K562 (cell line): Measurements from ENCODE around the gene SLC7A5. TPM values are rescaled to one million over a fixed set of nuclear protein-coding genes. Genes with fewer than 3 reads are reported as not detected.

ENCODE experiments used
- ATAC-seq: fragments of 200-7000 bp; cut with Tn5 transposase; 3 replicates; pipeline ENCODE4 v1.9.1; 2020; ENCODE audit warnings: moderate library complexity
- BruUV-seq: library from RNA; stranded (reverse); fragments of 400-500 nt; replicated peaks from 2 replicates; lab custom pipeline; 2021; lab: Mats Ljungman, UMichigan
- CTCF ChIA-PET: fragments of 300-600 bp; formaldehyde crosslinking; extraction: SDS; loops from one replicate; lab custom pipeline; 2021; ENCODE audit warnings: low intra/inter-chr PET ratio; lab: Yijun Ruan, JAX
- POLR2A ChIA-PET: fragments of 300-600, 350-650 bp; sonication (Branson Sonifier 250); formaldehyde crosslinking; extraction: SDS; loops from one replicate; lab custom pipeline; 2021; ENCODE audit warnings: antibody characterized with exemption, inconsistent platforms; lab: Yijun Ruan, JAX
- DNase-seq, 4 experiments: peaks; one replicate each; pipeline versions ENCODE4 v3.0.0 to v3.0.0-alpha.2; 2011 to 2018; ENCODE audit warnings: low spot score in 3 of 4, mixed read lengths in 3 of 4; ENCODE audit errors: extremely low read depth in 1 of 4
- FAIRE-seq: peaks from 2 replicates; lab custom pipeline; 2011; peaks lifted over from hg19 to GRCh38; lab: Jason Lieb, UNC
- H2AFZ ChIP-seq: 2 replicates; pipeline ENCODE4 v1.6.0; 2011; ENCODE audit warnings: low read depth, low read length, control low read depth, inconsistent platforms
- H3K27ac ChIP-seq: fragments of 200-600 bp; 3 replicates; pipeline ENCODE4 v1.8.0; 2011; ENCODE audit warnings: low read depth, mild to moderate bottlenecking, control low read depth, inconsistent platforms, low read length, moderate library complexity, mixed read lengths; ENCODE audit errors: extremely low read depth
- H3K27me3 ChIP-seq, 2 experiments: fragments of 300-600 bp in 1 of 2; 2 replicates in 1 of 2; 3 replicates in 1 of 2; pipeline versions ENCODE4 v1.6.0 to v1.8.0; 2011; ENCODE audit warnings: inconsistent platforms in 2 of 2, low read length in 2 of 2, mild to moderate bottlenecking in 1 of 2, mixed read lengths in 1 of 2, moderate library complexity in 1 of 2; ENCODE audit not compliant: control insufficient read depth in 2 of 2, insufficient read depth in 2 of 2
- H3K36me3 ChIP-seq: fragments of 300-600 bp; 3 replicates; pipeline ENCODE4 v1.8.0; 2011; ENCODE audit warnings: mild to moderate bottlenecking, low read length, inconsistent platforms; ENCODE audit not compliant: control insufficient read depth, insufficient read depth
- H3K4me1 ChIP-seq, 2 experiments: fragments of 200-600 bp in 1 of 2; replicated peaks in 1 of 2; 2 replicates in 1 of 2; 3 replicates in 1 of 2; pipeline versions ENCODE4 v1.5.1 to v1.8.0; 2011; ENCODE audit warnings: inconsistent platforms in 2 of 2, low read length in 2 of 2, mild to moderate bottlenecking in 1 of 2, mixed read lengths in 1 of 2, moderate library complexity in 1 of 2; ENCODE audit not compliant: control insufficient read depth in 2 of 2, insufficient read depth in 2 of 2
- H3K4me2 ChIP-seq: 2 replicates; pipeline ENCODE4 v1.6.1; 2011; ENCODE audit warnings: low read length, control low read depth, inconsistent platforms, mixed read lengths; ENCODE audit not compliant: insufficient read depth
- H3K4me3 ChIP-seq: fragments of 200-600 bp; sonication (generic), shearing (Covaris generic); 2 replicates; pipeline ENCODE4 v1.5.1; 2016; ENCODE audit warnings: control low read depth, inconsistent platforms
- H3K79me2 ChIP-seq: fragments of 200-600 bp; 3 replicates; pipeline ENCODE4 v1.8.0; 2011; ENCODE audit warnings: low read length, inconsistent platforms; ENCODE audit not compliant: control insufficient read depth, insufficient read depth
- H3K9ac ChIP-seq, 2 experiments: 2 replicates each; pipeline versions ENCODE4 v1.6.0 to v1.6.1; 2011; ENCODE audit warnings: low read depth in 2 of 2, low read length in 2 of 2, control low read depth in 1 of 2, inconsistent platforms in 1 of 2, mild to moderate bottlenecking in 1 of 2, mixed read lengths in 1 of 2; ENCODE audit not compliant: insufficient read depth in 1 of 2
- H3K9me1 ChIP-seq: one replicate; pipeline ENCODE4 v1.6.0; 2011; ENCODE audit warnings: inconsistent platforms, mild to moderate bottlenecking, low read length, moderate library complexity; ENCODE audit not compliant: control insufficient read depth, insufficient read depth
- H3K9me3 ChIP-seq: replicated peaks from 2 replicates; pipeline ENCODE4 v1.5.1; 2011; ENCODE audit warnings: low read depth, low read length, inconsistent platforms; ENCODE audit not compliant: control insufficient read depth, insufficient read depth
- H4K20me1 ChIP-seq: replicated peaks from 2 replicates; pipeline ENCODE4 v1.6.1; 2011; ENCODE audit warnings: low read length, inconsistent platforms, mixed read lengths; ENCODE audit not compliant: control insufficient read depth, insufficient read depth
- ARHGAP35 ChIP-seq: fragments of 450-650 bp; IDR thresholded peaks from 2 replicates; pipeline ENCODE4 v1.6.1; 2018; ENCODE audit not compliant: partially characterized antibody
- ARID2 ChIP-seq: fragments of 450-650 bp; IDR thresholded peaks from 2 replicates; pipeline ENCODE4 v1.6.1; 2017; ENCODE audit warnings: antibody characterized with exemption, mild to moderate bottlenecking
- CBFA2T3 ChIP-seq: fragments of 450-650 bp; IDR thresholded peaks from 2 replicates; pipeline ENCODE4 v1.6.1; 2017
- KDM1A ChIP-seq, 2 experiments: fragments of 450-650 bp; IDR thresholded peaks; 2 replicates each; pipeline ENCODE4 v1.6.1; 2016; ENCODE audit warnings: mild to moderate bottlenecking in 2 of 2
- LEF1 ChIP-seq: fragments of 450-650 bp; IDR thresholded peaks from 2 replicates; pipeline ENCODE4 v1.6.1; 2016; ENCODE audit warnings: mild to moderate bottlenecking
- NFRKB ChIP-seq: fragments of 450-650 bp; IDR thresholded peaks from 2 replicates; pipeline ENCODE4 v1.6.1; 2016; ENCODE audit warnings: low read depth
- PHF20 ChIP-seq: fragments of 450-650 bp; IDR thresholded peaks from 2 replicates; pipeline ENCODE4 v1.6.1; 2018; ENCODE audit not compliant: partially characterized antibody
- ZNF184 ChIP-seq: sonication (generic); formaldehyde crosslinking; IDR thresholded peaks from 2 replicates; pipeline ENCODE4 v1.5.0; 2020; ENCODE audit warnings: missing genetic modification reagents
- ZNF75A ChIP-seq: fragments of 450-650 bp; formaldehyde crosslinking; IDR thresholded peaks from 2 replicates; pipeline ENCODE4 v1.4.0; 2020; ENCODE audit warnings: mild to moderate bottlenecking
- ZNF79 ChIP-seq: fragments of 250-450 bp; sonication (Bioruptor Pico); IDR thresholded peaks from 2 replicates; pipeline ENCODE4 v1.4.0; 2020; ENCODE audit warnings: low read depth, mild to moderate bottlenecking, moderate library complexity
- WGBS: fragments of 100-300 bp; shearing (Covaris generic); methylation state at CpG from one replicate; pipeline ENCODE4 v1.1.6; 2016; ENCODE audit warnings: low coverage, mixed read lengths; ENCODE audit not compliant: insufficient coverage; ENCODE audit errors: missing lambda C conversion rate; 5-methylcytosine and 5-hydroxymethylcytosine counted together
- in situ Hi-C: fragments of 300-500 bp; cut with MboI; formaldehyde crosslinking; loops from 4 replicates; pipeline ENCODE4 v1.15.0; 2018; ENCODE audit warnings: inconsistent platforms, mixed read lengths
- intact Hi-C: fragments of 100-400 bp; cut with micrococcal nuclease; formaldehyde crosslinking; loops from 2 replicates; pipeline ENCODE4 v1.14.2; 2022
- polyA plus RNA-seq, 8 experiments: library from polyadenylated mRNA; depleted of rRNA in 4 of 8; stranded (reverse) in 5 of 8; unstranded in 3 of 8; fragments of >200 nt; fragmentation: Nextera tagmentation in 2 of 8; fragmentation: Illumina TruSeq in 1 of 8; extraction: Ambion mirVana in 2 of 8; extraction: Trizol in 1 of 8; gene quantifications; 2 replicates each; pipeline versions ENCODE4 v1.2.1 to v1.2.3, GENCODE V29; 2011 to 2014; ENCODE audit warnings: inconsistent platforms in 1 of 8, missing spikeins in 1 of 8
- total RNA-seq, 7 experiments: library from RNA; depleted of rRNA in 6 of 7; stranded (reverse); fragments of >200 nt in 6 of 7; fragmentation: Illumina TruSeq in 2 of 7; extraction: Trizol in 2 of 7; gene quantifications; 2 replicates each; pipeline versions ENCODE4 v1.2.1 to v1.2.3, GENCODE V29; 2011 to 2021; ENCODE audit warnings: low replicate concordance in 1 of 7
- TF ChIP-seq, protein P1 (sequence below): sonication (generic); formaldehyde crosslinking; IDR thresholded peaks from 2 replicates; pipeline ENCODE4 v1.9.0; 2022; ENCODE audit warnings: mild to moderate bottlenecking, missing genetic modification reagents

SLC7A5 gene
- total and polyA plus RNA-seq, 9 of the 15 experiments (the other 6 are each of a cell fraction or from before 2014, with no cell fraction given): 1.9 to 220 (median 18.6) TPM

- intact Hi-C loops: no loop called here
- in situ Hi-C loops: no loop called here
- H3K27me3 ChIP-seq: peaks cover 0 to 30% of the 10 kb centered on the region in 2 experiments; a peak in 3 of 5 replicates
- POLR2A ChIA-PET: no interaction called here
- BruUV-seq: no TSS peak
- CTCF ChIA-PET: no interaction called here
- peak; percentile 59 for FAIRE-seq
- no peak overlapping the region for H3K4me2 ChIP-seq
- H3K9me3 ChIP-seq: no peaks in the 10 kb centered on the region
- H3K36me3 ChIP-seq: no peaks in the 10 kb centered on the region
- no peak overlapping the region for H2AFZ ChIP-seq
- no peaks in the 10 kb centered on the region for H3K9me1 ChIP-seq
- ATAC-seq: no peak
- H3K4me3 ChIP-seq: no peak overlapping the region
- TF ChIP-seq CBFA2T3 (0 out of 2 replicates have a peak, but pooled peaks have one; percentile 3), KDM1A (IDR thresholded peaks at IDR 0.05) (peak in 1 of 2 experiments; percentile 93; a peak in 2 of 4 replicates), ZNF79 (CRISPR knock-in tag) (no peak), ZNF75A (CRISPR knock-in tag) (no peak), ARHGAP35 (no peak), LEF1 (peak; percentile 41; the same call in 1 of the 2 replicates), ZNF184 (no peak), PHF20 (peak; percentile 78), NFRKB (0 out of 2 replicates have a peak, but pooled peaks have one; percentile 31), ARID2 (peak; percentile 33; the same call in 1 of the 2 replicates)
- TF ChIP-seq, protein P1, sequence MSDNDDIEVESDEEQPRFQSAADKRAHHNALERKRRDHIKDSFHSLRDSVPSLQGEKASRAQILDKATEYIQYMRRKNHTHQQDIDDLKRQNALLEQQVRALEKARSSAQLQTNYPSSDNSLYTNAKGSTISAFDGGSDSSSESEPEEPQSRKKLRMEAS: peak; percentile 63; the same call in 1 of the 2 replicates
- TF ChIP-seq, all 486 proteins: peak for 7
- DNase-seq: no peak
- 56% methylated on average over 8 of the region's 9 CpGs for WGBS
- Histone ChIP-seq H3K27ac (no peak overlapping the region), H3K79me2 (no peaks in the 10 kb centered on the region), H3K4me1 (peaks cover 10 to 36% of the 10 kb centered on the region in 2 experiments; a peak in 4 of 5 replicates), H3K9ac (no peak overlapping the region), H4K20me1 (no peaks in the 10 kb centered on the region)
Measured at GRCh38 chr16:87917503-87917902, 48.2 kb upstream of the SLC7A5 start.
